ENCODE measurements around the gene MYO10. TPM values are rescaled to one million over a fixed set of nuclear protein-coding genes. Genes with fewer than 3 reads are reported as not detected.

MYO10 gene
- total and polyA plus RNA-seq, 2 experiments from 2014 or later, result 119 to 276 TPM

DNA sequence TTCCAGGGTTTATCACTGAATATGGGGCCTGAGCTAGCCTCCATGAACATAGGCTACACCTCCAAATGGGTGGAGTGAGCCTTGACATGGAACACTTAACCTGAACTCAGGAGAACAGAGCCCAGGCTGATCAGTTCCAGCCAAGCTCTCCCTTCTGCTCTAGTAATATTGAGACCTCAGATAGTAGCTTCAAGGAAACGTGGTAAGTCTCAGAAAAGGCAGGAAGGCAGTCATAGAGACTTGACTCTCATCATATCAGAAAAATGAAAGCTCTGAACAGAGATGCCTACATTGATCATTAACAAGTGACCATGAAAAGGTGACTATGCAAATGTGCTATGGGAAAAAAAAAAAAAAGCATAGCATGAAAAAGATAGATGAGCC lies 40.5 kb upstream of the MYO10 start:
- Mint-ChIP-seq H3K9me3 (no peaks in the 10 kb centered on the region), H3K27ac (no peak overlapping the region), H3K4me1 (peaks cover 5% of the 10 kb centered on the region), H3K36me3 (ENCODE audit: low read depth) (no peaks in the 10 kb centered on the region), H3K27me3 (ENCODE audit: insufficient read depth, low read depth, poor library complexity) (peaks cover 10% of the 10 kb centered on the region), H3K4me3 (no peak overlapping the region)
- Histone ChIP-seq H3K4me3 (no peak overlapping the region), H3K36me3 (ENCODE audit: insufficient read depth) (no peaks in the 10 kb centered on the region), H3K27me3 (ENCODE audit: insufficient read depth) (no peaks in the 10 kb centered on the region), H2AFZ (no peak overlapping the region), H3K4me1 (ENCODE audit: insufficient read depth) (no peaks in the 10 kb centered on the region), H3F3A (replicated peaks; ENCODE audit: low read depth) (no peaks in the 10 kb centered on the region), H3K79me2 (replicated peaks; ENCODE audit: insufficient read depth) (no peaks in the 10 kb centered on the region), H3K9me2 (ENCODE audit: insufficient read depth) (no peaks in the 10 kb centered on the region), H3K4me2 (no peak overlapping the region), H3K27ac (ENCODE audit: low read depth) (no peak overlapping the region), H4K20me1 (replicated peaks; ENCODE audit: insufficient read depth) (no peaks in the 10 kb centered on the region)
- ATAC-seq (no peak), DNase-seq (ENCODE audit: low spot score) (no peak)
- TF ChIP-seq EZH2 (IDR thresholded peaks at IDR 0.05; ENCODE audit: low read depth, unreplicated experiment) (no peak), CREB1 (CRISPR knock-in tag; IDR thresholded peaks at IDR 0.05; ENCODE audit: low read depth) (no peak), POLR2AphosphoS5 (IDR thresholded peaks at IDR 0.05; ENCODE audit: low read depth) (no peak), NANOG (IDR thresholded peaks at IDR 0.05; ENCODE audit: borderline replicate concordance) (no peak), ZNF114 (CRISPR knock-in tag; IDR thresholded peaks at IDR 0.05) (no peak), EZH2phosphoT487 (IDR thresholded peaks at IDR 0.05; ENCODE audit: unreplicated experiment) (no peak), JUNB (IDR thresholded peaks at IDR 0.05; ENCODE audit: unreplicated experiment) (no peak), ZNF462 (CRISPR knock-in tag; IDR thresholded peaks at IDR 0.05) (no peak), CTCF (conservative IDR thresholded peaks at IDR 0.05; ENCODE audit: low read depth in 2 of 2) (no peak), ZNF331 (CRISPR knock-in tag; IDR thresholded peaks at IDR 0.05; ENCODE audit: low read depth) (no peak), STAT1 (IDR thresholded peaks at IDR 0.05; ENCODE audit: unreplicated experiment) (no peak)
- TF ChIP-seq, protein P1, sequence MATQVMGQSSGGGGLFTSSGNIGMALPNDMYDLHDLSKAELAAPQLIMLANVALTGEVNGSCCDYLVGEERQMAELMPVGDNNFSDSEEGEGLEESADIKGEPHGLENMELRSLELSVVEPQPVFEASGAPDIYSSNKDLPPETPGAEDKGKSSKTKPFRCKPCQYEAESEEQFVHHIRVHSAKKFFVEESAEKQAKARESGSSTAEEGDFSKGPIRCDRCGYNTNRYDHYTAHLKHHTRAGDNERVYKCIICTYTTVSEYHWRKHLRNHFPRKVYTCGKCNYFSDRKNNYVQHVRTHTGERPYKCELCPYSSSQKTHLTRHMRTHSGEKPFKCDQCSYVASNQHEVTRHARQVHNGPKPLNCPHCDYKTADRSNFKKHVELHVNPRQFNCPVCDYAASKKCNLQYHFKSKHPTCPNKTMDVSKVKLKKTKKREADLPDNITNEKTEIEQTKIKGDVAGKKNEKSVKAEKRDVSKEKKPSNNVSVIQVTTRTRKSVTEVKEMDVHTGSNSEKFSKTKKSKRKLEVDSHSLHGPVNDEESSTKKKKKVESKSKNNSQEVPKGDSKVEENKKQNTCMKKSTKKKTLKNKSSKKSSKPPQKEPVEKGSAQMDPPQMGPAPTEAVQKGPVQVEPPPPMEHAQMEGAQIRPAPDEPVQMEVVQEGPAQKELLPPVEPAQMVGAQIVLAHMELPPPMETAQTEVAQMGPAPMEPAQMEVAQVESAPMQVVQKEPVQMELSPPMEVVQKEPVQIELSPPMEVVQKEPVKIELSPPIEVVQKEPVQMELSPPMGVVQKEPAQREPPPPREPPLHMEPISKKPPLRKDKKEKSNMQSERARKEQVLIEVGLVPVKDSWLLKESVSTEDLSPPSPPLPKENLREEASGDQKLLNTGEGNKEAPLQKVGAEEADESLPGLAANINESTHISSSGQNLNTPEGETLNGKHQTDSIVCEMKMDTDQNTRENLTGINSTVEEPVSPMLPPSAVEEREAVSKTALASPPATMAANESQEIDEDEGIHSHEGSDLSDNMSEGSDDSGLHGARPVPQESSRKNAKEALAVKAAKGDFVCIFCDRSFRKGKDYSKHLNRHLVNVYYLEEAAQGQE (IDR thresholded peaks at IDR 0.05; ENCODE audit: unreplicated experiment), result no peak
- TF ChIP-seq, protein P2, sequence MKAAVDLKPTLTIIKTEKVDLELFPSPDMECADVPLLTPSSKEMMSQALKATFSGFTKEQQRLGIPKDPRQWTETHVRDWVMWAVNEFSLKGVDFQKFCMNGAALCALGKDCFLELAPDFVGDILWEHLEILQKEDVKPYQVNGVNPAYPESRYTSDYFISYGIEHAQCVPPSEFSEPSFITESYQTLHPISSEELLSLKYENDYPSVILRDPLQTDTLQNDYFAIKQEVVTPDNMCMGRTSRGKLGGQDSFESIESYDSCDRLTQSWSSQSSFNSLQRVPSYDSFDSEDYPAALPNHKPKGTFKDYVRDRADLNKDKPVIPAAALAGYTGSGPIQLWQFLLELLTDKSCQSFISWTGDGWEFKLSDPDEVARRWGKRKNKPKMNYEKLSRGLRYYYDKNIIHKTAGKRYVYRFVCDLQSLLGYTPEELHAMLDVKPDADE (IDR thresholded peaks at IDR 0.05), result no peak

Measured in GM23338 (cell line).